HG03196 (cell line): ENCODE data around the gene SNX20.

ENCODE experiments used
- ATAC-seq: cut with Tn5 transposase; IDR thresholded peaks from one replicate; pipeline ENCODE4 v1.9.1; 2021; ENCODE audit not compliant: unreplicated experiment

The SNX20 gene

DNA sequence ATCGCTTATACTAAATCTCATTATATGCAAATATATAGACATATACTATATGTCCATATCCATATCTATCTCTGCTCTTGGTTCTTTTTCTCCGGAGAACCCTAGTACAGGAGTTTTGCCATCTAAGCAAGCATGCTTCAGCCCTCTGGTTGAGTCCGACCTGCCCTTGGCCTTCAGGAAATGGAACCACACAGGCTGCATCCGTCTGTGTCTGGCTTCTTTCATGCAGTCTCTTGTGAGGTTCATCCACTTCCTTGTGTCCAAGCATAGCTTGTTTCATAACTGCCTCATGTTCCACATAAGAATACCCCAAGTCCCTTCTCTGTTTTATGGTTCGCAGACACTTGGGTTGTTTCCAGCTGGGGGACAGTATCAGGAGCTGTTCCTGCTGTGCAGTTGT, 16.8 kb downstream of the SNX20 start:
- ATAC-seq, result no peak

DNA sequence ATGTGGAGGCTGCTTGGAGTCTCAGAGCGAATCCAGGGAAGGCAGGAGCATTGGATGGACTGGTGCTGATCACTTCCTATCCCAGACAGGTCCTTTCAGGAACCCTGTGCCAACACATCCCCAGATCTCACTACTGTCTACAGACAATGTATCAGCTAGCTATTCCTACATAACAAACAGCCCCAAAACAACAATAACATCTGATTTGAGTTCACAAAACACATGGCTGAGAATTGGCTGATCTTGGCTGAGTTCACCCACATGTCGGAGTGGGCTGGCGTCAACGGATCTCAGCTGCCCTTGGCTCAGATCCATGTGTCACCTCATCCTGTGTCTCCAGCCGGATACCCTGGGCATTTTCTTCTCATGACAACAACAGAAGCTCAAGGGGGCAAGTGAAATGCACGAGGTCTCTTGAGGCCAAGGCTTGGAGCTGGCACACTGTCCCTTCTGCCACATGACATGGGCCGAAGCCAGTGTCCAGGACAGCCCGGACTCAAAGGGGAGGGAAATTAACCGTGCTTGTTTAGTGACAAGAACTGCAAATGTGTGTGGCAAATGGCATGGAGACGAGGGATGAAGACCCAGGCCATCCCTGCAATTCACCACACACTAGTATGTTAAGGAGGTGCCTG, 18.7 kb downstream of the SNX20 start:
- ATAC-seq, result no peak

DNA sequence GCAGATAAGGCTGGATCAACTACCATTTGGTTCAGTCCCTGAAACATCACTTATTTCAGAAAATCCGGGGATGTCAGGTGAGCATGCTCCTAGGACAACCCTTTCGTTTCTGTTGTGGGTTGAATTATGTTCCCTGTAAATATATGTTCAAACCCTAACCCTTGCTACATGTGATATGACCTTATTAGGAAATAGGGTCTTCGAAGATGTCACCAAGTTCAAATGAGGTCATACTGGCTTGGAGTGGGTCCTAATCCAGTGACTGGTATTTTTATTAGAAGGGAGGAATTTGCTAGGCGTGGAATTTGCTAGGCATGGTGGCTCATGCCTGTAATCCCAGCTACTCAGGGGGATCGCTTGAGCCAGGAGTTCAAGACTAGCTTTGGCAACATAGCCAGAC, 21.3 kb downstream of the SNX20 start:
- ATAC-seq, result no peak

DNA sequence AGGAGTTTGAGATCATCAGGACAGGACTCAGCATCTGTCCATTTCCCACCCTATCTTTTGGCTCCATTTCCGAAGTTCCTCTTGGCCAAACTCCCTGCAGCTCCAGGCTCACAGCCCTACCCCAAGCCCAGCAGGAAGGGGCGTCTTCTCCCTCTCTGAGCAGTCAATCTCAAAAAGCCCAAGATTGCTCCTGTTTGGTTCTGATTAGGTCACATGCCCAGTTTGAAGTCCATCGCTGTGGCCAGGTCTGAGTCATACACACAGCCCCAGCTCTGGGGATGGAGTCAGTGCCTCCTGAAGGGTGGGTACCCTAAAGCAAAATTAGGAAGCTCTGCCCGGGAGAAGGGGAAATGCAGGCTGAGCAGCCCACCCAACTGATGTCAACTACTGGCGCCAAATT, 23.9 kb downstream of the SNX20 start:
- no peak for ATAC-seq

DNA sequence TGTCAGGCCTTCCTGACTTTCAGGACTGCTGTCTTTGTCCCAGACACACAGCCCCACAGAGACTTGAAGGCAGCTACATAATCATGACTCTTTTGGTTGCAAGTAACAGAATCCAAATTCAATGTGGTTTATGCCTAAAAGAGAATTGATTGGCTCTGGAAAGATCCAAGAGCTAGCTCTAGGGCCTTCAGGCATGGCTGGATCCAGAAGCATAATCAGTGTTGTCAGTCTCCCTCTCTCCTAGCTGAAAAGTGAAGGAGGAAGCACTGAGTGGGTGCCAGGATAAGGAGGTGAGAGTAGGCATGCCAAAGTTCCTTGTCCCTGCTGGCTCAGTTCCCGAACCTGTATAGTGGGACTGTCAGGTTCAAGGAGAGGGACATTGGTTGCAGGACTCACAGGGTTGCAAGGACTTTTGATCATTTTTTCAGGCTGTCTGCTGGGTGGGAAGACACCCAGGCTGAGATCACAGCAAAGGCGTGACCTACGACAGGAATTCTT, 25.5 kb downstream of the SNX20 start:
- ATAC-seq, result no peak

DNA sequence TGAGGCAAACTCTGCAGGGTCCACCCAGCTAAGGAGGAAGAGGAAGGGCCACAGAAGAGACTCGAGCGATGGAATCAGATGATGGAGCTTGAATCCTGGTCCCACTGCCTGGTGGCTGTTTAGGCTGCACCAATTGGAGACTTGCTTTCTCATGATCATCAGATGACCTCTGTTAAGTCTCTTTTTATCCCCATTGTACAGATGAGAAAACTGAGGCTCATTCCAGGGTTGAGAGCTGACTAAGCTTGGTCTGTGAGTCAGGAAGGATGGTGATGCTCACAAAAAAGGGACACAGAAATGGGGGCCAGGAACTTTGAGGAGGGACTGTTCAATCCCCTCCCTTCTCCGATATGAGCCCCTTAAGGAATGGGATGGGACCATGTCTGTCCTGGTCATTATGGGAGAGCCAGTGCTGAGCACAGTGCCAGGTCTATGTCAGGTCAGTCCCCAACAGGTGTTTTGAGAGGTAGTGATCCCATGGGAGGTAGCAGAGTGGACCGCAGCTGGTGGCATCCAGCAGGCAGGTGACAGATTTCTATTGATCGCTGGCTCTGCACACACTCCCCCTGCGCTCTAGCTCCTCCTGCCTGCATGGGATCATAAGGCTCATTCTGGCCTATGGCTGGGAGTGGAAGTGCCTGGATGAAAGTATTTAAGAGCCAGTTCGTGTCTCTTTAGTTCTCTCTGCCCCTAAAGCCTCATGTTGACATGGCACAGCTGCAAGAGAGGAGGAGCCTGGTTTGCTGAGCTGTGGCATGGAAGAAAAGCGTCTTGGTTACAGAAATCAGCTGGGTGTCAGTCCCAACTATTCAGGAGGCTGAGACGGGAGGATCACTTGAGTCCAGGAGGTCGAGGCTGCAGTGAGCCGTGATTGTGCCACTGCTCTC, 27.2 kb downstream of the SNX20 start:
- ATAC-seq, result no peak

DNA sequence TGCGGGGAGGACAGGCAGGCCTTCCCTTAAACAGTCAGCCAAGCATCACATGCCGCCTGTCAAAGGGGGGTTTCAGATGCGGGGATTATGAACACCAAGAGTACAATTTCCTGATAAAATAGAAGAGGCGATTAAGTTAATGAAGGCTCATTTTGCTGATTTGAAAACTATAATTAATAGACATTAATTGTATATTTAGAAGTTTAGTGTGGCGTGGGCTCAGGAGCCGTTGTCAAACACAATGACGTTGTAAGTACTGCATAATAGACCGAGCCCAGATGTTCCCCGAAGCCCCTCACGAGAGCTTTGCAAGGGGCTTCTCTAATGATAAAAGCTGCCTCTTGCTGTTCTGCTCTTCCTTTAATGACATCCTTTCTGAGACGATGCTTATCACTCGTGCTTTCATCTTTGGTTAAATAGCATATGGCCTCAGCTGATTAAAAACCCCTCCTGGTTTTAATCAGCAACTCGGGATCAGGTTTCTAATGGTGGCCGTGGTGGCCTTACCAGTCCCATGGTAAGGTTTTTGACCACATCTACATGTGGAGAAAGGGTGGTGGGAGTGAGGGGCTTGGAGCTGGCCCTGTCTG, 28.2 kb downstream of the SNX20 start:
- no peak for ATAC-seq

DNA sequence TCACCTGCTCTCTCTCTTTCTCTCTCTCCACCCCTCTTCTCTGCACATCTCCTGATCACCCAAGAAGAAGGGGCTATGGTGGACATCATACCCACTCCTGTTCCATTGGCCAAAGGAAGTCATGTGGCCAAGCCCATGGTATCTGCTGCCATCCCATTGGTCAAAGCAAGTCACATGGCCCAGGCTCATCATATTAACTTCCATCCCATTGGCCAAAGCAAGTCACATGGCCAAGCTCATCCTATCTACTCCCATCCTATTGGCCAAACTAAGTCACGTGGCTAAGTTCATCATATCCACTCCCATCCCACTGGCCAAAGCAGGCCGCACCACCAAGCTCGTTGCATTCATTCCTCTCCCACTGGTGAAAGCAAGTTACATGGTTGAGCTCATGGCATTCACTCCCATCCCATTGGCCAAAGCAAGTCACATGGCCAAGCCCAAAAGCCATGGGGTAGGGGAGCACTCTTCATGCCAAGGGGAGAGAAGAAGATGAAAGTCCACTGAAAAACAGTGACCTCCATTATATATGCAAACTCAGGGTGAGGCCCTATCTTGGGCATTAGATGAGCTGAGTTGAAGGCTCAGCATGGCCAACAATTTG, 29.2 kb downstream of the SNX20 start:
- no peak for ATAC-seq

DNA sequence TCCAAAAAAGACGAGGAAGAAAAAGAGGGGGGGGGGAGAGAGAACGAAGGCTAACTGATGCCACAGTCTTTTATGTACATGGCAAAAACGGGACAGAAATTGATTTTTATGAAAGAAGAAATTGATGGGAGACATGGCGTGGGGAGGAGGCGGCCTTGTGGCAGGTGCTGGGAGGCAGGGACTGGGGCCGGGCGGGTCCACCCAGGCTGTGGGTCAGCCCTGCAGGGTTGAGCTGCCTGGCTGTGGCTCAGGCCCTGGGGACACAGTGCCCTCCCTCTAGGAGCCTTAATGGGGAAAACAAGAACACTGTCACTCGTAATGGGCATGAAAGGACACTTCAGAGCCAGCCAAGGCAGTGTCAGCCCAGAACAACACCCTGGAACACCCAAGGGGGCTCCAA, 34.8 kb downstream of the SNX20 start:
- ATAC-seq, result no peak

DNA sequence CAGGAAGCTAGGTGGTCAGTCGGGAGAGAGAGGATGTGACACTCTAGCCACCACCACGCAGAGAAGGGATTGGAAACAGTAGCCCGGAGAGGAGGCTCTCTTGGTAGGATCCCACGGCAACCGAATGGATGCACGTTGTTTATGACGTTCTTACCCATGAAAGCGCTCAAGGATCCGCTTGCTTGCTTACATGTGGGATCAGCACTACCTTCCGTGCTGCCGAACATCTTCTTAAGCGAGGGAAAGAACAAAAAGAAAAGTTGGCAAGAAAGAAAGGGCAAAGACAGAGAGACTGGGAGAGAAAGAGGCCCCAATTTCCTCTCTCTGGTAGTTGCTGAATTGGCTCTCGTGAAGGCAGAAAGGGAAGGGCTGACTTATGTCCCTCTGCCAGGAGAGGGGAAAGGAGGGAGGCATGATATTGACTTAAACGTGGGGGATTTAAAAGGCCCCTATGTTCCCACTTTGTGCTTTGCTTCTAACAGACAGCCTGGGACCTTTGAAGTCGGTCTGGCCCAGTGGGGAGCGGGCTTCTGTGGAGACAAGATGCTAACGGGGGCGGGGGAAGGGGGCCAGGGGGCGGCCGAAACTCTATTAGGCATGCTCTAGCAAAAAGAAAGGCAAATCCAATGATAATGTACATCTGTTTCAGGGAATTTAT, 35.4 kb downstream of the SNX20 start:
- no peak for ATAC-seq

DNA sequence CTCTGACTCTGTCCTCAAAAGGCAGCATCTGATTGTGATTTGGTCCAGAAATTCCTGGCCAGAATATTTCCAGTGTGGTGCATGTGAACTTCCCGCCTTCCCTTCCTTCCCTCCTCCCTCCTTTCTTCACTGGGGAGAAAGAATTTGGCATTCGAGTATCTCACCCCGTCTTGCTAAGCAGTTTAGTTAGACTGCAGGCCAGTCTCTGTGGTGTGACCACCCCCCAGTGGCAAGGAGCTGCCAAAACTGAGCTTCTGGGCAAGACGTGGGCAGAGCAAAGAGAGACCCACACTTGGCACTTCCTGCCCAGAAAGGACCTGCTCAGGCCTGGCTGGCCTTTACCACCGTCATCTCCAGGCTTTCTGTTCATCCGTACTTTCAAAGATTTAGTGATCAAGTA, 36.4 kb downstream of the SNX20 start:
- ATAC-seq, result no peak

DNA sequence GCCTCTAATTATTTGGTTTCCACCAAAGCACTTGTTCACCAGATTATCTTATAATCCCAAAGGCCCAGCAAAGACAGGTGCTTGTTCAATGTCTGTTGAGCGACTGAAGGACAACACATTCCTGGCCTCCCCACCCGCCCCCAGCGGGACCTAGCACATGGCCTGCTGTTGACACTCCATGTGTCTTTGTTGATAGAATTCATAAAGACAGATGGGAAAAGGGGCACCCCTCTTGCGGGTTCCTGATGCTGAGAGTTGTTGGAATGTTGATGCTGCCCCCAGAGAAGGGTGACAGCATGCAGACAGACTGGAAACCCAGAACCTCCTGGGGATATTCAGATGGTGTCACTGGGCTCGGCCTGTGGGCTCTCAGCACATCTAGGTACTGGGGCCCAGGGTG, 36.9 kb downstream of the SNX20 start:
- no peak for ATAC-seq

DNA sequence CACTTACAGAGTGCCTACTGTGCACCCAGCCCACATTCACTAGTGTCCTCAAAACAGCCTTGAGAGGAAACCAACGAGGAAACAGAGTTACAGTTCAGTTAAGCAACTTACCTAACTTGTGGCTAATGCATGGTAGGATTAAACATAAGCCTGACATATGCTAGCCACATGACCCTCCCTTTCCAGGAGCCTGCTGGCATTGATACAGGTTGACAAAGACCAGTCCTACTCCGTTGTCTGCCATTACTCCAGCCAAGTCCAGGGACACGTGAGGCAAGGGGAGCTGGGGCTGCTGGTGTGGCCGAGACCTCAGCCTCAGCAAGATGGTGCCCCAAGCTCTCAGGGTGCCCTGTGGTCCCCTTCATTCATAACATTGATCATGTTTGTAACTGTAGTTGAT, 37.9 kb downstream of the SNX20 start:
- no peak for ATAC-seq

DNA sequence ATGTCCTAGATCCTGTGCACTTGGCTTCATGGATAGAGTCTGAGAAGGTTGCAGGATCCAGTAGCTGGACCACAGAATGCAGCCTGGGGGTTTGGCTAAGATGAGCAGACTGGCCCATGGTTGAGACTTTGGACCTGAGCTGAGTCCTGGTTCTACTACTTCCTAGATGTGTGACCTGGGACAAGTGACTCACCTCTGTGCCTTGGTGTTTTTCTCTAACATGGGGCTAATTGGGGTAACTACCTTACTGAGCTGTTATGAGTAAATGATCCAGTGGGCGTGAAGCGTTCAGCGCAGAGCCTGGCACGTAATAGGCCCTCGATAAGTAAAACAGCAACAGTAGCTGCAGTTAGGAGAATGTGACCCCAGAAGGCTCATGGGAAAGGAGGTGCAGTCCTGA, 38.8 kb downstream of the SNX20 start:
- no peak for ATAC-seq

DNA sequence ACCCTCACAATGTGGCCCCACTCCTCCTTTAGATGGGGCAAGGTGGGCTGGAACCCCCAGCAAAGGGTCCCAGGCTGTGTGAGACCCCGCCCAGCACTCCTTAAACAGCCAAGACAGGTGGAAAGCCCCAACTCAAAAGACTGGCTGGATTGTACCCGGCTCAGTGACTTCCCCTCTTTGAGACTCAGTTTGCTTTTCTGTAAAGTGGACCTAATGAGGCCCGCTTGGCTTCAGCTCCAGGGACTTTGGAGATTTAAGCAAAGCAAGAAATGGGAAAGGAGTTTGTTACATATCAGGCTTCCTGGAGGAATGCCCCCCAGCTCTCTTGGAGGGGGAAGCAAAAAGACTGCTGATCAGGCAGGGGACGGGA, 39.3 kb downstream of the SNX20 start:
- ATAC-seq, result no peak

DNA sequence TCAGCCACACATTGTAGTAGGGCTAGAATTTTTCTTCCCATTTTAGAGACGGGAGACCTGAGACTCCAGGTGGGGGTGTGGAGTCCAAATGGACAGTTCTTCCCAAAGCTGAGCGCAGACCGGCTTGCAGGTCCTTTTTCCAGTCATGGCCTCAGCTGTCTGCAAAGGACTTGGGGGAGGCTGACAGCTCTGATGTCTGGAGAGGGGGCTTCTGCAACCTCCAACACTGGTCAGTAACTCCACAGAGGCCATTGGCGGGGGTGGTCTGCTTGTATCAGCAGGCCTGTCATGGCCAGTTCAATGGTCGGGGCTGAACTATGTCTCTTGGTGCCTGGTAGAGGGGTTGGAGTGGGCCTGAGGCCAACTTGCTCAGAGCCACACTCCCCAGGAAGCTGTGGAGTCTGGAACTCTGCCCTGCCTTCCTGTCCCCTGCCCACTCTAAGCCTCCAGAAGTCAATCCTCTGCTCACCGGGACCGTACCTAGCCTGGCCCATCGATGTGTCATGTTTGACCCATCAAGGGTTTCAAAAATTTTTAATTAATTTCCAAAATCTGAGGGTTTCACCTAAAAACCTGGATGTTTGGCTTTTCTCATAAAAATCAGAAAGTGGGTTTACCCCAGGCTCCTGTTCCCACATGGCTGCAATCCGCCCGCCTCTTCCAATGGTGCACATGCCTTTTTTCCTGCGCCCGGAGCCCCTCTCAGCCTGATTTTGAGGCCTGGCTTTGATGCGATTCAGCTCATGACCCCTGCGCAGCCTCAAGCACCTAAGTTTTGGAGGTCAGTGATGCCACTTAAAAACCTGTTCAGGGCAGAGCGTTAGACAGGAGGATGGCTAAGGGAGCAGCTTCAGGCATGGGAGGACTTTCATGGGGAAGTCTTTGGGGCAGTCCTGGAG, 39.9 kb downstream of the SNX20 start:
- no peak for ATAC-seq

DNA sequence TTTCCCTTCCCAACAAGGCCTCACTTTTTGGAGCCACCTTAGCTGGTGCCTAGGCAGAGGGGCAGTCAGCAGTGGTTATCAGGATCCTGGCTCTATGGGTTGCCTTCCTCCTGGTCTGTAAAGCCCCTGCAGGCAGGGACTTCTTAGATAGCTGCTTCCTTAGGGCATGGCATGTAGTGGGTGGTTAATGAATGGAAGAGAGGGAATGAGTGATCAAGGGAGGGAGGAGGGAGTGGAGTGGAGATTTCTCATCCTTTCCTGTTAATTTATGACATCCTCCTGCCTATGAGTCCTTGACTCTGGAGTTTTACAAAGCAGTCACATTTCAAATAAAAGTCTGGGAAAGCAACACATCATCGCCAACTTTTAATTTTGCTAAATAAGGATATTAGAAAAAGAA, 40.7 kb downstream of the SNX20 start:
- no peak for ATAC-seq

DNA sequence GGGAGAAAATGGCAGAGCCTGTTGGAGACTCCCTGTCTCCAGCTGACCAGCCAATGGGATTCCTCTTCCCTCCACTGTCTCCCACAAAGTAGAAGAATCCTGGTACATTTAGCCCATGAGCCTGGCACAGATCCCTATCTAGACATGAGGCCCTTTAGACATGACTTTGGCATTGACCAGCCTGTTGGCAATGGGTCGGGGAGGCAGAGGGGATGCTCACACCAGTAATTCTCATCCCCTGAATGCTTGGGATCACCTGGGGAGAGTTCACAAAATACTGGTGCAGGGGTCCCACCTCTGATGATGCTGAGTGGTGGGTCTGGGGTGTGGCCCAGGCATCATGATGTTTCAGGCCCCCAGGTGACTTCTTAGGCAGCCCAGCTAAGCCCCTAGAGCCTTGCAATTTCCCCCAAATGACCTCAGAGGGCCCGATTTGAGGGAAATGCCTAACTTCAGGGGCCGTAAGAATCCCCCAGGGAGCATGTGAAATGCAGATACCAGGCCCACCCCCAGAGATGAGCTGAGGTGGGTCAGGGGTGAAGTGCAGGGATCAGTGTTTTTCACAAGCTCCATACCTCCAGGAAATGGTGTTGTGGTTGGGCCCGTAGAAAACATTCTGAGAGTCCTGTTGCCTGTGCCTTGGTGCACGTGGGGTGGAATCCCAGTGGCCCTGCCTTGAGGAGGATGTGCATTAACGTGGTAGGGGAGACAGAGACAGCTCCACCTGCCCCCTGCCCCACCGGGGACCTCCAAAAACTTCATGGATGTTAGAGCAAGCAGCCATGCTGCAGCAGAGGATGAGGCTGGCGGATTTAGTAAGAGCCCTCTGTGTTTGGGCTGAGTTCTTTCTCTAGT, 42.1 kb downstream of the SNX20 start:
- ATAC-seq, result no peak
